ENCODE results near the gene ZBTB7C.

The ZBTB7C gene

DNA sequence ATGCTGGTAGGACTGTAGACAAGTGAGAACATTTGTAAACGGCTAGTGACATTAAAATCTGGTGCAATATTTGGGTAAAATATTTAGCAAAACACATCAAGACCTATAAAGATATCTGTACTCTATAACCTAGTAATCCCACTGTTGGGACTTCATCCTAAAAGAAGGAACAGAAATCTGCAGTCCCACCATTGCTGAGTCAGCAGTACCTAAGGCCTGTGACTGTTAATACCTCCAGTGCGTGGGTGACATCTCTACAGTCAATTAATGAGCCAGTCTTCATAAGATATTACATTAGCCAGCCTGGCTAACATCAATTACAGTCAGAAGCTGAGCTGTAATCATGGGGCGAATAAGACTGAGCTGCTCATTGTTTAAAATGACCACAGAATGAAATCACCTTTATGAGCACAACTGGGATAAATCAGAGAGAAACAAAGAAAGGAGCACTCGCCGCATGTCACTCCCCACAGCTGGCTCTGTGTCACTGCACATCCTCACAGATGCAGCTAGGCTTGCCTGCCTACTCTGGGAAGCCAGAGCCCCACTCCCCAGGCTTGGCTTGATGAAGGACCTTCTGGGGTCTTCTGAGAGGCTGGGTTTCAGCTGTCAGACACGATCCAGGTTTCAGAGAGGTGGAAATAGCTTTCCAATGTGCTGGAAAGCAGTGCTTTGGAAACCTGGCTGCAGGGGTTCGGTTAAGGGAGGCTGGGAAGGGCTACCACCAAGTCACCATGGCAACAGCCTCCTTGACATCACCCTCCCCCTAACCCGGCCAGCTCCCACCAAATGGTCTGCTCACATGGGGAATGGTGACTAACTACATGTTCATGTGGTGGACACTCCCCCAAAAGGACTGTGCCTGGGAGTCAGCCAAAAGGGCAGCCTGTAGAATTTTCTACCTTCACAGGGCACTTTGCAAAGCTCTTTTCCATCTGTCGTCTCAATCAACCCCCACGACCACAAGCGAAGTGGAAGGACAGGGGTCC lies 145.0 kb downstream of the ZBTB7C start:
- no peak for DNase-seq (ENCODE audit: low read depth)
- H3K4me3 ChIP-seq (ENCODE audit: low read length): no peak overlapping the region
- TF ChIP-seq, protein P1, sequence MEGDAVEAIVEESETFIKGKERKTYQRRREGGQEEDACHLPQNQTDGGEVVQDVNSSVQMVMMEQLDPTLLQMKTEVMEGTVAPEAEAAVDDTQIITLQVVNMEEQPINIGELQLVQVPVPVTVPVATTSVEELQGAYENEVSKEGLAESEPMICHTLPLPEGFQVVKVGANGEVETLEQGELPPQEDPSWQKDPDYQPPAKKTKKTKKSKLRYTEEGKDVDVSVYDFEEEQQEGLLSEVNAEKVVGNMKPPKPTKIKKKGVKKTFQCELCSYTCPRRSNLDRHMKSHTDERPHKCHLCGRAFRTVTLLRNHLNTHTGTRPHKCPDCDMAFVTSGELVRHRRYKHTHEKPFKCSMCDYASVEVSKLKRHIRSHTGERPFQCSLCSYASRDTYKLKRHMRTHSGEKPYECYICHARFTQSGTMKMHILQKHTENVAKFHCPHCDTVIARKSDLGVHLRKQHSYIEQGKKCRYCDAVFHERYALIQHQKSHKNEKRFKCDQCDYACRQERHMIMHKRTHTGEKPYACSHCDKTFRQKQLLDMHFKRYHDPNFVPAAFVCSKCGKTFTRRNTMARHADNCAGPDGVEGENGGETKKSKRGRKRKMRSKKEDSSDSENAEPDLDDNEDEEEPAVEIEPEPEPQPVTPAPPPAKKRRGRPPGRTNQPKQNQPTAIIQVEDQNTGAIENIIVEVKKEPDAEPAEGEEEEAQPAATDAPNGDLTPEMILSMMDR (conservative IDR thresholded peaks at IDR 0.05; ENCODE audit: low read length): no peak

GRCh38 chr18:48263192-48263853 lies 145.9 kb downstream of the ZBTB7C start:
- TF ChIP-seq, protein P1 (conservative IDR thresholded peaks at IDR 0.05; ENCODE audit: low read length): no peak
- no peak for DNase-seq (ENCODE audit: low read depth)
- no peak overlapping the region for H3K4me3 ChIP-seq (ENCODE audit: low read length)

GRCh38 chr18:48260237-48260636 lies 148.9 kb downstream of the ZBTB7C start:
- H3K4me3 ChIP-seq (ENCODE audit: low read length): no peak overlapping the region
- DNase-seq (ENCODE audit: low read depth): no peak
- TF ChIP-seq, protein P1 (conservative IDR thresholded peaks at IDR 0.05; ENCODE audit: low read length): no peak

DNA sequence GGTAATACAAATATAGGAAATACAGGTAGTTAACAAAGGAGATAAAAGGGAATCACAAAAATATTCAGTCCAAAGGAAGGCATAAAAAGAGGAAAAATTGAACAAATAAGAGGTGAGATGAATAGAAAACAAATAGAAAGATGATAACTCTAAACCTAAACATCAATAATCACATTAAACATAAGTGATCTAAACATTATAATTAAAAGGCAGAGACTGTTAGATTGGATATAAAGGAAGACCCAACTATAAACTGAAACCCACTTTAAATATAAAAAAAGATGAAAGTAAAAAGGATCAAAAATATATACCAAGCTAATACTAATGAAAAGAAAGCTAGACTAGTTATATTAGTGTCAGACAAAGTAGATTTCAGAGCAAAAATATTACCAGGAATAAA lies 152.3 kb downstream of the ZBTB7C start:
- no peak overlapping the region for H3K4me3 ChIP-seq (ENCODE audit: low read length)
- TF ChIP-seq, protein P1 (conservative IDR thresholded peaks at IDR 0.05; ENCODE audit: low read length): no peak
- DNase-seq (ENCODE audit: low read depth): no peak

- DNase-seq (ENCODE audit: low read depth): no peak
- TF ChIP-seq, protein P1 (conservative IDR thresholded peaks at IDR 0.05; ENCODE audit: low read length): no peak
These were observed 155.0 kb downstream of the ZBTB7C start for GRCh38 chr18:48254077-48254602.

GRCh38 chr18:48252525-48252924 lies 156.7 kb downstream of the ZBTB7C start:
- DNase-seq (ENCODE audit: low read depth): no peak
- no peak overlapping the region for H3K4me3 ChIP-seq (ENCODE audit: low read length)
- TF ChIP-seq, protein P1 (conservative IDR thresholded peaks at IDR 0.05; ENCODE audit: low read length): no peak

More at GRCh38 chr18:48254077-48254602, 155.0 kb downstream of the ZBTB7C start:
- H3K4me3 ChIP-seq (ENCODE audit: low read length): no peak overlapping the region

Data from AG10803 (cell line).